ENCODE measurements around the gene RAD52. TPM values are rescaled to one million over a fixed set of nuclear protein-coding genes. Genes with fewer than 3 reads are reported as not detected.

The RAD52 gene
- total RNA-seq, 1 donor from 2014 or later: 9.6 TPM

DNA sequence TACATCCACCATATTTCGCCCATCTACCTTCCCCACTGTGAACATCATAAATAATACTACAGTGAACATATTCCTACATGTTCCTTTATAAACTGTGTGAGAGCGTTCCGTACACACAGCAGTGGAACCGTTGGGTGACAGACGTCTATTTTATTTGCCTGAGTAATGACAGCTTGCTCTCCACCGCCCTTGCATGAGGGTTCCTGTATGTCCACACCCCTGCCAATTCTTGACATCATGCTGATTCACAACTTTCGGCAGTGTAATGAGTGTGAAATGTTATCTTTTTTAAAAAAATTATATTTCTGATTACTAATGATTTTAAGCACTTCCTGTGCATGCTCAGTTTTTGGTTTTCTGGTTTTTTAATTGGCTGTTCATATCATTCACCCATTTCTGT lies 4.3 kb upstream of the RAD52 start:
- TF ChIP-seq, protein P1, sequence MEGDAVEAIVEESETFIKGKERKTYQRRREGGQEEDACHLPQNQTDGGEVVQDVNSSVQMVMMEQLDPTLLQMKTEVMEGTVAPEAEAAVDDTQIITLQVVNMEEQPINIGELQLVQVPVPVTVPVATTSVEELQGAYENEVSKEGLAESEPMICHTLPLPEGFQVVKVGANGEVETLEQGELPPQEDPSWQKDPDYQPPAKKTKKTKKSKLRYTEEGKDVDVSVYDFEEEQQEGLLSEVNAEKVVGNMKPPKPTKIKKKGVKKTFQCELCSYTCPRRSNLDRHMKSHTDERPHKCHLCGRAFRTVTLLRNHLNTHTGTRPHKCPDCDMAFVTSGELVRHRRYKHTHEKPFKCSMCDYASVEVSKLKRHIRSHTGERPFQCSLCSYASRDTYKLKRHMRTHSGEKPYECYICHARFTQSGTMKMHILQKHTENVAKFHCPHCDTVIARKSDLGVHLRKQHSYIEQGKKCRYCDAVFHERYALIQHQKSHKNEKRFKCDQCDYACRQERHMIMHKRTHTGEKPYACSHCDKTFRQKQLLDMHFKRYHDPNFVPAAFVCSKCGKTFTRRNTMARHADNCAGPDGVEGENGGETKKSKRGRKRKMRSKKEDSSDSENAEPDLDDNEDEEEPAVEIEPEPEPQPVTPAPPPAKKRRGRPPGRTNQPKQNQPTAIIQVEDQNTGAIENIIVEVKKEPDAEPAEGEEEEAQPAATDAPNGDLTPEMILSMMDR (IDR thresholded peaks at IDR 0.05): no peak
- Mint-ChIP-seq H3K36me3 (ENCODE audit: low read depth) (no peaks in the 10 kb centered on the region), H3K27me3 (ENCODE audit: low read depth) (no peaks in the 10 kb centered on the region), H3K4me1 (ENCODE audit: low read depth) (peaks cover 20% of the 10 kb centered on the region), H3K4me3 (ENCODE audit: unreplicated experiment) (peak overlapping the region; percentile 22), H3K27ac (ENCODE audit: unreplicated experiment) (peak overlapping the region; percentile 75), H3K9me3 (ENCODE audit: low read depth) (no peaks in the 10 kb centered on the region)
- no peak for DNase-seq (ENCODE audit: low spot score)

DNA sequence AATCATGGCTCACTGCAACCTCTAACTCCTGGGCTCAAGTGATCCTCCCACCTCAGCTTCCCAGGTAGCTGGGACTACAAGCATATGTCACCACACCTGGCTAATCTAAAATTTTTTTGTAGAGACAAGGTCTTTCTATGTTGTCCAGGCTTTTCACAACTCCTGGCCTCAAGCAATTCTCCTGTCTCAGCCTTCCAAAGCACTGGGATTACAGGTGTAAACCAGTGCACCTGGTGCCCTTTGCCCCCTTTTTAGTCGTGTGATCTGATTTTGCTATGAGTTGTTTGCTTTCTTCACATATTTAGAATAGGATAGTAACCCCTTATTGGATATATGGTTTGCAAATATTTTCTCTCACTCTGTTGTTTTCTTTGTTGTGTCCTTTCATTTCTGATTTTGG lies 1.7 kb upstream of the RAD52 start:
- Mint-ChIP-seq H3K4me1 (ENCODE audit: low read depth) (peaks cover 28% of the 10 kb centered on the region), H3K9me3 (ENCODE audit: low read depth) (no peaks in the 10 kb centered on the region), H3K36me3 (ENCODE audit: low read depth) (no peaks in the 10 kb centered on the region), H3K27ac (ENCODE audit: unreplicated experiment) (no peak overlapping the region), H3K27me3 (ENCODE audit: low read depth) (no peaks in the 10 kb centered on the region), H3K4me3 (ENCODE audit: unreplicated experiment) (no peak overlapping the region)
- TF ChIP-seq, protein P1 (IDR thresholded peaks at IDR 0.05): no peak
- no peak for DNase-seq (ENCODE audit: low spot score)

DNA sequence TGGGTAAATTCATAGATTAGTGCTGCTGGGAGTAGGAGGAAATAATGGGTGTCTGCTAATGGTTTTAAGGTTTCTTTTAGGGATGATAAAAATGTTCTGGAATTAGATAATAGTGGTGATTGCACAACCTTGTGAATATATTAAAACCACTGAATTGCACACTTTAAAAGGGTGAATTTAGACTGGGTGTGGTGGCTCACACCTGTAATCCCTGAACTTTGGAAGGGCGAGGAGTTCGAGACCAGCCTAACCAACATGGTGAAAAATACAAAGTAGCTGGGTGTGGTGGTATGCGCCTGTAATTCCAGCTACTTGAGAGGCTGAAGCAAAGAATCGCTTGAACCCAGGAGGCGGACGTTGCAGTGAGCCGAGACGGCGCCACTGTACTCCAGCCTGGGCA lies 1.3 kb downstream of the RAD52 start:
- no peaks in the 10 kb centered on the region for H3K9me3 Mint-ChIP-seq (ENCODE audit: low read depth)
- peaks cover 2% of the 10 kb centered on the region for H3K36me3 Mint-ChIP-seq (ENCODE audit: low read depth)
- H3K4me3 Mint-ChIP-seq (ENCODE audit: unreplicated experiment): peak overlapping the region; percentile 46
- peak overlapping the region; percentile 32 for H3K27ac Mint-ChIP-seq (ENCODE audit: unreplicated experiment)
- H3K4me1 Mint-ChIP-seq (ENCODE audit: low read depth): peaks cover 26% of the 10 kb centered on the region
- no peaks in the 10 kb centered on the region for H3K27me3 Mint-ChIP-seq (ENCODE audit: low read depth)
- DNase-seq (ENCODE audit: low spot score): no peak
- TF ChIP-seq, protein P1 (IDR thresholded peaks at IDR 0.05): no peak

DNA sequence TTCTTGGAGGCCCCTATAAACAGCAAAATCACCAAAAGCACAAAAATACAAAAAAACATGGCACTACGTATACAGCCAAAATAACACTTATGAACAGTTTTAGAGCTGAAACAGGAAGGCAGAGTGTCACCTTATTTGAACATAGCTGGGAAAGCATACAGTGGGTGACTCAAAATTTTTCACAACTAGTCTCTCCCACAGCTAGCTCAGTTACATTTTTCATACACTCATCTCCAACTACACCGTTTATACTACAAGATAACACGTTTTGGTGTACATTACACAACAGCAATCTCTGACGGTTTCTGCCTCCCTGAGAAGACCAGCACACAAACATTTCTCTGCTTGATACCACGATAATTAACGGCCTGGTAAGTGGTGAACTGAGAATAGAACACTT lies 2.9 kb downstream of the RAD52 start:
- H3K27me3 Mint-ChIP-seq (ENCODE audit: low read depth): no peaks in the 10 kb centered on the region

DNA sequence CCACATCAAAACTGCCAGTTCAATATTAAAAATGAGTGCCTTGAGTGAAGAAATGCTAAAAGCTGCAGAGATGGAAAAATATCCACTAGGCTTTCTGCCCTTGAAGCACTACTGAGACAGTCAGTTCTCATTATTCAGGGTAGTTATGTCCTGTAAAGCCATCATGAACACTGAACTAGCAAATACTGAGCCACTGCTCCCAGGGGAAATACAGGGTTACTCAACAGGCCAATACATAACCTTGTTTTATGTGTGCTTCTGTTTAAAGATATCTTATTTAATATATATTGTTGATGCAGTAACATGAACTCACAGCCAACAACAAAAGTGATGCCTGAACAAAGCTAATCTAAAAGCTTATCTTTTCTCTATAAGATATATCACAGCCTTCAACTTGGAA lies 3.3 kb downstream of the RAD52 start:
- Mint-ChIP-seq H3K36me3 (ENCODE audit: low read depth) (peaks cover 2% of the 10 kb centered on the region), H3K4me1 (ENCODE audit: low read depth) (peaks cover 26% of the 10 kb centered on the region), H3K9me3 (ENCODE audit: low read depth) (no peaks in the 10 kb centered on the region), H3K27ac (ENCODE audit: unreplicated experiment) (peak overlapping the region; percentile 88), H3K4me3 (ENCODE audit: unreplicated experiment) (no peak overlapping the region), H3K27me3 (ENCODE audit: low read depth) (no peaks in the 10 kb centered on the region)
- TF ChIP-seq, protein P1 (IDR thresholded peaks at IDR 0.05): no peak
- DNase-seq (ENCODE audit: low spot score): no peak

More for the DNA sequence above, 2.9 kb downstream of the RAD52 start:
- peak overlapping the region; percentile 88 for H3K27ac Mint-ChIP-seq (ENCODE audit: unreplicated experiment)
- DNase-seq (ENCODE audit: low spot score): no peak
- H3K4me1 Mint-ChIP-seq (ENCODE audit: low read depth): peaks cover 26% of the 10 kb centered on the region
- H3K9me3 Mint-ChIP-seq (ENCODE audit: low read depth): no peaks in the 10 kb centered on the region
- H3K36me3 Mint-ChIP-seq (ENCODE audit: low read depth): peaks cover 2% of the 10 kb centered on the region
- TF ChIP-seq, protein P1 (IDR thresholded peaks at IDR 0.05): no peak
- no peak overlapping the region for H3K4me3 Mint-ChIP-seq (ENCODE audit: unreplicated experiment)
